Tibial nerve (tissue), 3 donors: ENCODE data around the gene TXNL1.

ENCODE experiments used
- POLR2A ChIP-seq, 2 donors: fragments of 450-650 bp; IDR thresholded peaks; one replicate each; pipeline ENCODE4 v1.6.1; 2017; ENCODE audit warnings: antibody characterized with exemption in 2 of 2, mild to moderate bottlenecking in 2 of 2, moderate library complexity in 2 of 2
- TF ChIP-seq, protein P1 (sequence below), 5 experiments: fragments of 200-600 bp in 3 of 5; fragments of 450-650 bp in 2 of 5; sonication (generic) in 3 of 5; IDR thresholded peaks; one replicate each; pipeline ENCODE4 v1.5.1; 2016 to 2019; ENCODE audit warnings: antibody characterized with exemption in 5 of 5, mild to moderate bottlenecking in 3 of 5, moderate library complexity in 2 of 5

DNA sequence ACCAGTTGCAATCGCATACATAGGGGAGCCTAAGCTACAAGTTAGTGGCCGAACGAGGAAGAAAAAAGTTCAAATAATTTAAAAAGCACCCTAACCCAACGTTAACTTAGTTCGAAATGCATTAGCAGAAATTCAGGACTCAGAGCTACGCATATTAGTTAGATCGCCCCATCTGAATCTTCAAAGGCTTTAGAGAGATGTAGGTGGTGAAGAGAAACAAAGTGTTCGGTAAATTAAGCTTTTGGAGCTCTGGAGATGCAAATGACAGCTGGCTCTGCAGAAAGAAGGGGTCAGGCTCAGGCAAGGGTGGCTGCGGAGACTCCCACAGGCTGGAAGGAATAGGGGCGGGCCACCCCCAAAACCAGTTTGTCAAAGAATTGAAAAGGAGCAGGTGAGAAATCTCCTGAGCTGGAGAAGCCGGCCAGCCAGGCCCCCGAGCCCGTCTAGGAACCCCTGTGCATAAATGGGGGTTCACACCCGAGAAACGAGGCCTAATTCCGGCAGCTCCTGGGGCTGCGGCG is 621 bp downstream of the TXNL1 start:
- TF ChIP-seq, protein P1, sequence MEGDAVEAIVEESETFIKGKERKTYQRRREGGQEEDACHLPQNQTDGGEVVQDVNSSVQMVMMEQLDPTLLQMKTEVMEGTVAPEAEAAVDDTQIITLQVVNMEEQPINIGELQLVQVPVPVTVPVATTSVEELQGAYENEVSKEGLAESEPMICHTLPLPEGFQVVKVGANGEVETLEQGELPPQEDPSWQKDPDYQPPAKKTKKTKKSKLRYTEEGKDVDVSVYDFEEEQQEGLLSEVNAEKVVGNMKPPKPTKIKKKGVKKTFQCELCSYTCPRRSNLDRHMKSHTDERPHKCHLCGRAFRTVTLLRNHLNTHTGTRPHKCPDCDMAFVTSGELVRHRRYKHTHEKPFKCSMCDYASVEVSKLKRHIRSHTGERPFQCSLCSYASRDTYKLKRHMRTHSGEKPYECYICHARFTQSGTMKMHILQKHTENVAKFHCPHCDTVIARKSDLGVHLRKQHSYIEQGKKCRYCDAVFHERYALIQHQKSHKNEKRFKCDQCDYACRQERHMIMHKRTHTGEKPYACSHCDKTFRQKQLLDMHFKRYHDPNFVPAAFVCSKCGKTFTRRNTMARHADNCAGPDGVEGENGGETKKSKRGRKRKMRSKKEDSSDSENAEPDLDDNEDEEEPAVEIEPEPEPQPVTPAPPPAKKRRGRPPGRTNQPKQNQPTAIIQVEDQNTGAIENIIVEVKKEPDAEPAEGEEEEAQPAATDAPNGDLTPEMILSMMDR (IDR thresholded peaks at IDR 0.05) = no peak
- TF ChIP-seq POLR2A (IDR thresholded peaks at IDR 0.05) = no peak
